GM04503 (cell line): Measurements from ENCODE around the gene GSN.

Experiments
- DNase-seq: peaks from one replicate; pipeline ENCODE4 v3.0.0-alpha.2; 2012; ENCODE audit warnings: low read depth

The GSN gene

GRCh38 chr9:121267689-121268597, at the start of gene GSN:
Gene GSN, plus strand, starts transcription at chr9:121268162. Its CDS starts 33,810 bp downstream, at chr9:121301972.
- no peak for DNase-seq

DNA sequence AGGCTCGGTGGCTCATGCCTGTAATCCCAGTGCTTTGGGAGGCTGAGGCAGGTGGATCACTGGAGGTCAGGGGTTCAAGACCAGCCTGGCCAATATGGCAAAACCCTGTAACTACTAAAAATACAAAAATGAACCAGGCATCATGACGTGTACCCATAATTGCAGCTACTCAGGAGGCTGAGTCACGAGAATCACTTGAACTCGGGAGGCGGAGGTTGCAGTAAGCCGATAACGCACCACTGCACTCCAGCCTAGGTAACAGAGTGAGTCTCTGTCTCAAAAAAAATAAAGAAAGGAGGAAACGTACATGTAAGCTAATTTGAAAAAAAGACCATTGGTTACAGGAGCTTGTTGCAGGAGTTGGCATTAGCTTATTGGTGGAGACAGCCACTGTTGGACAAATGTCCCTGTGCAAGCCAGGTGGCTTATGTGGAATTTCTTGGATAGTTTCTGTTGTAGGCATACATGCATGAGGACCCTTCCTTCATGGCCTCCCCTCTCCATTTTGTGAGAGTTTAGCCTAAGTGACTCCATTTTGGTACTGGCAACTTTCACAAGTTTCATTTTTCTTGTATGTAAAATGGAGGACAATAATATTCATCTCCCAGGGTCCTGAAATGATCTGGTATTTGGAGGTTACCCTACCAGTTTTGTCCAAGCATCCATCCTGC, 49.5 kb upstream of the GSN start:
- no peak for DNase-seq

GRCh38 chr9:121219530-121219929, 48.4 kb upstream of the GSN start:
- DNase-seq: no peak

DNA sequence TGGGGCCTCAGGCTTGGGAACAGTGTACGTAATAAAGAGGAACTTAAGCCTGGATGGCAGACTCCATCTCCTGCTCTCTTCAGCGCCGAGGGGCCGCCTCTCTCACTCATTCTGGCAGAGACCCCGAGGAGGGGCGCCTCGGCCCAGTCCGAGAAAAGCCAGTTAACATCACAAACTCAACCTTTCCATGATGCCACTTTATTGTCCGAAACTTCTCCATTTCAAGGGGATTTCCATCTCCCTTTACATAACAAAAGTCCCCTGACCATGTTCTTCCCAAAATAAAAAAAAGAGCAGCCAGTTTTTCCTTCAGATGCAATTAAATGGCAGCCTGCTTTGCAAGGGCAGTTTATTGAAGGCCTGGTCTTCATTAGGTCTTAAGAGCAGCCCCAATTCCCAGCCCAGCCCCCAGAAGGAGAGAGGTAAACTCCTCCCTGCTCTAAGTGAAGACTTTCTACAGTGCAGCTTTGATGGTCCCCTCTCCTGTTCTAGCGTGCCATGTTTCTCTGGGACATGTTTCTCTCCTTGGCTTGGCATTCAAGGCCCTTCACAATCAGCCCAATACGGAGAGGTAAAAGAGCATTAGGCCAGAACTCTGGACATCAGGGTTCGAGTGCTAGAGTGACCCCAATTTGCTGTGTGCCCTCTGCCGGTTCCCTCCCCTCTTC, 46.8 kb upstream of the GSN start:
- no peak for DNase-seq

- no peak for DNase-seq
Observed at GRCh38 chr9:121221664-121222055, 46.3 kb upstream of the GSN start.

DNA sequence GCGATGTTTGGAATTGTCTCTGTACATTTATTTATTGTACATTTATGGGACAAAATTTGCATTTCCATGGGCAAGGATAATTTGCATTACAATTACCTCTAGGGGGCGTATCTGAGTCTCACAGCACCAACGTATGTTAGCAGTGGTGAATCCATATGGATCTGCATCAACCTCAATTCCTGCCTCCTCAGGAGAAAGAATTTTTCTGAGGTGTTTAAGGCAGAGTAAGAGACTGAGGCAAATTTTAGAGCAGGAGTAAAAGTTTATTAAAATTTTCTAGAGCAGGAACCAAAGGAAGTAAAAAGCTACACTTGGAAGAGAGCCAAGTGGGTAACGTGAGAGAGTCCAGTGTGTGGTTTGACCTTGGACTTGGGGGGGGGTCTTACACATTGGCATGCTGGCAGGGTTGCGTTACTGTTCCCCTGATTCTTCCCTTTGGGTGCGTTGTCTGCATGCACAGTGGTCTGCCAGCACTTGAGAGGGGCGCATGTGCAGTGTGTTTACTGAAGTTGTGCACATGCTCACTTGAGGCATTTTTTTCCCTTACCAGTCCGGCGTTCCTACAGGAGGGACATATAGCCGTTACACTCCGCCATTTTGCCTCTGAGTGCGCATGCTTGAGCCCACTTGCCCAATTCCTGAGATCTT, 45.3 kb upstream of the GSN start:
- no peak for DNase-seq

- DNase-seq: no peak
Observed at GRCh38 chr9:121225240-121225639, 42.7 kb upstream of the GSN start.

GRCh38 chr9:121226175-121226574, 41.8 kb upstream of the GSN start:
- no peak for DNase-seq

- no peak for DNase-seq
Observed at GRCh38 chr9:121227862-121228261, 40.1 kb upstream of the GSN start.

GRCh38 chr9:121230256-121230655, 37.7 kb upstream of the GSN start:
- no peak for DNase-seq

GRCh38 chr9:121232251-121232650, 35.7 kb upstream of the GSN start:
- DNase-seq: no peak

GRCh38 chr9:121233906-121234831, 33.8 kb upstream of the GSN start:
- no peak for DNase-seq

GRCh38 chr9:121234832-121235161, 33.2 kb upstream of the GSN start:
- DNase-seq: no peak

GRCh38 chr9:121235512-121235911, 32.5 kb upstream of the GSN start:
- DNase-seq: no peak

GRCh38 chr9:121237916-121238315, 30.0 kb upstream of the GSN start:
- DNase-seq: no peak

DNA sequence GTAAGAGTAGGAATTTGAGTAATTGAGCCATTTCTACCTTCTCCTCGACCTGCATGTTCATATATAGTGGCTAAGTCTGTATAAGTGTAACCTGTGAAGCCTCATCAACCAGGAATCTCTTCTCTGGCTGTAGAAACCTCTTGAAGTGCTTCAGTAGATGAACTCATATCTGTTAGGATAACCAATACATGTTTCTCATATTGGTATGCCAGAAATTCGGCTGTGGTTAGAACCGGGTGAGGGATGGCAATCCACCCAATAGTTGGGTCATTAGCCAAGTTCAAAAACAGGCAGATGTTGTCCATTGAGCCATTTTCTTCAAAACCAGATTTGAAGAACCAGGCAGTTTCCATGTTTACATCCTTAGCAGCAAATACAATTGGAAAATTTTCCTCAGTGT, 28.9 kb upstream of the GSN start:
- DNase-seq: peak; percentile 65

DNA sequence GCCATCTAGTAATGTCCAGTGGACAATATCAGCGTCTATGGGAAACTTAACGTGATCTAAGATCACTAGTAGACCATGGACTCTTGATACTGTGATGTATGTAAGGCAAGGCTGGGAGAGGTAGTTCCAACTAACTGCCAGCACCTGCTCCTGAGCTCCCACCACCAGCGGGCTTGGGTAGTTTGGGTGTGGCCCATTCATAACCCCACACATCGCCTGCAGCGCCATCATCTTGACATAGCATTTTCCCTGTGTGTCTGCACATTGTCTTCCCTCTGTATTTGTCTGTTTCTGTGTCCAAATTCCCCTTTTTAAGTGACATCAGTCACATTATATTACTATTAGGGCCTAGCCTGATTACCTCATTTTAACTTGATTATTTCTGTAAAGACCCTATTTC, 28.1 kb upstream of the GSN start:
- DNase-seq: no peak

DNA sequence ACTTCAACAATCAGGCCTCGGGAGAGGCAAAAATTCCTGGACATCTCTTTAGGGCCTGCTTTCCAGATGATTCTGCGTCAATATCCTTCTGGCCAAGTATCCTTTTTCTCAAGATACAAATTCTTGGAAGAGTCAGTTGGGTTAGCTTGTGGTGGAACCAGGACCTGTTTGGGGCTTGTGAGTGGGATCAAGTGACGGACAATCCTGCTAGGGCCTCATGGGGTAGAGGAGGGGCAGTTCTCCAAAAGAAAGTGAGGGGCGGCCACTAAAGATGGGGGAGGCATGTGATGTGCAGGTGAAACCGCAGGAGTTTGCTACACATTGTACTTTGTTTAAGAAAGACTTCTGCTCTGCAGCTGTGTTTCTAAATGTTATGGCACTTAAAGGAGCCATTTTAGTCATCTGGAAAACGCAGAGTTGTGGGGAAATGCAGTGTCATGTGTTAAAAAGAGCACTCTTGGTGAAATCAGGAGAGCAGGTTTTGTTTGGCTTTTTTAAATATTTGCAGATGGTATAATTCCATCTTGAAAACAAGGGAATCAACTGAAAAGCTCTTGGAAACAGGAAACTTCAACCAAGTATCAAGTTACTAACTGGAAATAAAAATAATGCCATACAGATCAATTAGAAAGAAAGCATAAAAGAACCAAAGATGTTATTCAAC, 27.4 kb upstream of the GSN start:
- no peak for DNase-seq

DNA sequence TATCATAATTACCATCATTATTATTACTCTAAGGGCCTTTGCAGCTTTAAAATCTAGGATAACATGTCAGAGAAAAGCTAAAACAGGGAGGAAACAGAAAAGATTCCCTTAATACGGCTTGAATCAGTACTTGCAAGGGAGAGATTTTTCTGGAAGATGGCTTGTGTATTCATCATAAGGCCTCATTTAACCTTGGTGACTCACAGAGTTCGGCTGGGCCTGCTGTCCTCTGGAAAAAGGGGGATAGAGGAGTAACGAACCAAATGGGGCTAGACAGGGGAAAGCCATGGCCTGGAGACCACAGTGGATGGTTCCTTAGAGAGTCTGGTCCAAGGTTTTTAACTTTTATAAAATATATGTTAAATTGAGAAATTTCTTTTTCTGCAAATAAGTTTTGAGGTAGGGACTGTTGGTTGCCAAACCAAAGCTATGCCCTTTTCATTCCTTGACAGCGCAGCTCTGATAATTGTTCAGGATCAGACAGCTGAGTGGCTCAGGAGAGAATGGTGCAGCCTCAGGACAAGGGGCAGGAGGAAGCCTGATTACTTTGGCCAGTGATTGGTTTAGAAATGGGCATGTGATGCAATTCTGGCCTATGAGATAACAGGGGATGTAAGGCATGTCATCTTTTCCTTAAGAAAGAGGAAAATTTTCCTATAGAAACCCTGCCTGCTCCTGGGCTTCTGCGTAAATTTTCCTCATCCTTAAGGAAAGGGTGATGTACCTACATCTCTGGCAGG, 25.6 kb upstream of the GSN start:
- DNase-seq: no peak

GRCh38 chr9:121242959-121243346, 25.0 kb upstream of the GSN start:
- DNase-seq: no peak
